Motor neuron (in vitro differentiated cells): ENCODE data around the gene GAR1. TPM values are rescaled to one million over a fixed set of nuclear protein-coding genes. Genes with fewer than 3 reads are reported as not detected.

Experiments used
- total RNA-seq, 8 experiments: library from RNA; unstranded; fragments of 300-600 nt; gene quantifications; 2 replicates each; pipeline versions ENCODE4 v1.2.3 to v1.2.4, GENCODE V29; 2022

The GAR1 gene
- total RNA-seq, 8 experiments from 2014 or later: 10.6 to 31.6 (median 15.7) TPM

Other genes with a start within 250 kb of the GAR1 start
- 10 to 100 TPM in 2 of 8 experiments, 1 to 10 TPM in 6; 6.1 to 15.4 (median 8.2) TPM for gene CASP6, start 112.3 kb upstream of the GAR1 start, total RNA-seq
- 10 to 100 TPM; 10.4 to 55.7 (median 18.9) TPM for gene PLA2G12A, start 85.7 kb upstream of the GAR1 start, total RNA-seq
- gene CFI, start 13.8 kb upstream of the GAR1 start, total RNA-seq: 100 to 1,000 TPM in 1 of 8 experiments, 10 to 100 TPM in 2, 1 to 10 TPM in 1, under 1 TPM in 3, not detected in 1; 0.14 to 242 (median 7.5) TPM
- gene RRH, start 12.2 kb downstream of the GAR1 start, total RNA-seq: under 1 TPM in 4 of 8 experiments, not detected in 4; 0.14 to 0.81 (median 0.40) TPM
- under 1 TPM; 0.11 to 0.36 (median 0.21) TPM for gene LRIT3, start 32.3 kb downstream of the GAR1 start, total RNA-seq
- 1 to 10 TPM; 2.0 to 9.3 (median 3.6) TPM for gene EGF, start 97.1 kb downstream of the GAR1 start, total RNA-seq